GM12878 (cell line): ENCODE measurements around the gene DLG4. TPM values are rescaled to one million over a fixed set of nuclear protein-coding genes. Genes with fewer than 3 reads are reported as not detected.

Source experiments
- BMI1 ChIP-seq: fragments of 450-650 bp; IDR thresholded peaks from 2 replicates; pipeline ENCODE4 v1.6.1; 2016; ENCODE audit warnings: mild to moderate bottlenecking, moderate library complexity, borderline replicate concordance
- CEBPB ChIP-seq, 2 experiments: fragments of 150-350 bp in 1 of 2; IDR thresholded peaks; 2 replicates each; pipeline ENCODE4 v1.6.1; 2012 to 2014; ENCODE audit warnings: low read depth in 2 of 2, low read length in 2 of 2, borderline replicate concordance in 1 of 2, inconsistent platforms in 1 of 2
- CHD1 ChIP-seq: IDR thresholded peaks from 2 replicates; pipeline ENCODE4 v1.6.1; 2012; ENCODE audit warnings: low read depth, low read length, improper control_type of control experiment
- E2F4 ChIP-seq: IDR thresholded peaks from 2 replicates; pipeline ENCODE4 v1.6.1; 2012; ENCODE audit warnings: low read depth, low read length, improper control_type of control experiment
- MEF2A ChIP-seq: IDR thresholded peaks from 2 replicates; pipeline ENCODE4 v1.6.1; 2011; ENCODE audit warnings: low read depth, mild to moderate bottlenecking, low read length, moderate library complexity; ENCODE audit not compliant: insufficient read depth
- NBN ChIP-seq: fragments of 450-650 bp; IDR thresholded peaks from 2 replicates; pipeline ENCODE4 v1.6.1; 2016
- NKRF ChIP-seq: fragments of 450-650 bp; conservative IDR thresholded peaks from 2 replicates; pipeline ENCODE4 v1.6.1; 2017; ENCODE audit warnings: mild to moderate bottlenecking, moderate library complexity
- RB1 ChIP-seq: fragments of 450-650 bp; formaldehyde crosslinking; IDR thresholded peaks from 2 replicates; pipeline ENCODE4 v1.6.1; 2017; ENCODE audit warnings: mild to moderate bottlenecking, borderline replicate concordance
- RBBP5 ChIP-seq: fragments of 200-600 bp; sonication (generic); conservative IDR thresholded peaks from 2 replicates; pipeline ENCODE4 v1.6.1; 2016
- RELB ChIP-seq: fragments of 450-650 bp; IDR thresholded peaks from 2 replicates; pipeline ENCODE4 v1.6.1; 2017; ENCODE audit warnings: low read depth, mild to moderate bottlenecking, moderate library complexity
- SP1 ChIP-seq: IDR thresholded peaks from one replicate; pipeline ENCODE4 v1.6.1; 2011; ENCODE audit warnings: low read depth, low read length
- TCF3 ChIP-seq: IDR thresholded peaks from 2 replicates; pipeline ENCODE4 v1.6.1; 2012; ENCODE audit warnings: low read depth, mild to moderate bottlenecking, low read length, borderline replicate concordance; ENCODE audit not compliant: insufficient read depth
- USF1 ChIP-seq: IDR thresholded peaks from 2 replicates; pipeline ENCODE4 v1.6.1; 2011; ENCODE audit warnings: borderline replicate concordance, low read depth, mild to moderate bottlenecking, moderate library complexity, mixed read lengths, low read length; ENCODE audit not compliant: insufficient read depth; ENCODE audit errors: extremely low read length
- ZNF274 ChIP-seq: IDR thresholded peaks from one replicate; pipeline ENCODE4 v1.8.0; 2011; ENCODE audit not compliant: insufficient read length, insufficient read depth
- polyA plus RNA-seq, 11 experiments: library from polyadenylated mRNA; depleted of rRNA in 4 of 11; unstranded in 6 of 11; stranded (reverse) in 5 of 11; fragments of >200 nt; fragmentation: Nextera tagmentation in 4 of 11; fragmentation: Illumina TruSeq in 1 of 11; extraction: Ambion mirVana in 4 of 11; extraction: Trizol in 1 of 11; gene quantifications; 1 replicate in 1 of 11; 2 replicates in 10 of 11; pipeline versions ENCODE4 v1.2.1 to v1.2.3, GENCODE V29; 2011 to 2016; ENCODE audit warnings: inconsistent platforms in 2 of 11, missing spikeins in 2 of 11, low read depth in 1 of 11
- total RNA-seq, 4 experiments: library from RNA; depleted of rRNA in 3 of 4; stranded (reverse); fragments of >200 nt in 3 of 4; fragmentation: Illumina TruSeq in 1 of 4; extraction: Trizol in 1 of 4; gene quantifications; 2 replicates each; pipeline versions ENCODE4 v1.2.1 to v1.2.3, GENCODE V29; 2013 to 2021

The DLG4 gene
- total and polyA plus RNA-seq, 10 of the 15 experiments (the other 5 are each of a cell fraction or from before 2014, with no cell fraction given), result 0.07 to 4.1 (median 1.3) TPM

GRCh38 chr17:7250695-7251627, 31.3 kb upstream of the DLG4 start (continued):
- TF ChIP-seq E2F4, result no peak
- no peak for TF ChIP-seq ZNF274
- no peak for TF ChIP-seq MEF2A
- 0 out of 2 replicates have a peak, but pooled peaks have one; percentile 30 for TF ChIP-seq NBN
- TF ChIP-seq CHD1, result no peak
- TF ChIP-seq CEBPB (IDR thresholded peaks at IDR 0.05; ENCODE audit: borderline replicate concordance in 1 of 2, low read depth in 2 of 2, low read length in 2 of 2), result no peak
- TF ChIP-seq RBBP5, result no peak
- TF ChIP-seq RELB, result no peak
- TF ChIP-seq USF1, result no peak
- TF ChIP-seq BMI1, result no peak
- no peak for TF ChIP-seq SP1
- TF ChIP-seq NKRF, result peak; percentile 46; the same call in 1 of the 2 replicates
- no peak for TF ChIP-seq TCF3
- no peak for TF ChIP-seq RB1
